H1 (cell line): ENCODE data around the gene ADAM19. TPM values are rescaled to one million over a fixed set of nuclear protein-coding genes. Genes with fewer than 3 reads are reported as not detected.

ENCODE experiments used
- CTCF ChIA-PET: fragments of 300-600 bp; sonication (Branson Sonifier 250); formaldehyde crosslinking; loops from one replicate; lab custom pipeline; 2021; ENCODE audit not compliant: partially characterized antibody; lab: Charles Lee
- POLR2A ChIA-PET: fragments of 300-600 bp; sonication (Branson Sonifier 250); formaldehyde crosslinking; loops from one replicate; lab custom pipeline; 2021; ENCODE audit warnings: inconsistent platforms; ENCODE audit not compliant: partially characterized antibody; lab: Charles Lee
- DNase-seq, 2 experiments: peaks; one replicate each; pipeline versions ENCODE4 v3.0.0 to v3.0.0-alpha.2; 2010 to 2022; ENCODE audit warnings: low spot score in 2 of 2, low read depth in 1 of 2, mixed read lengths in 1 of 2
- FAIRE-seq: peaks from 2 replicates; lab custom pipeline; 2011; peaks lifted over from hg19 to GRCh38; lab: Jason Lieb, UNC
- H2AFZ ChIP-seq: 2 replicates; pipeline ENCODE4 v1.8.1; 2012; ENCODE audit warnings: low read length, inconsistent platforms
- H2AK5ac ChIP-seq: 2 replicates; pipeline ENCODE4 v1.6.1; 2013; ENCODE audit warnings: low read depth, low read length
- H2BK120ac ChIP-seq: replicated peaks from 2 replicates; pipeline ENCODE3; 2013; ENCODE audit warnings: low read depth, low read length, inconsistent platforms
- H2BK12ac ChIP-seq: 2 replicates; pipeline ENCODE4 v1.6.1; 2013; ENCODE audit warnings: low read depth, low read length
- H2BK15ac ChIP-seq: 2 replicates; pipeline ENCODE4 v1.6.1; 2013; ENCODE audit warnings: low read length
- H2BK20ac ChIP-seq: 2 replicates; pipeline ENCODE4 v1.6.1; 2013; ENCODE audit warnings: low read length
- H2BK5ac ChIP-seq: 2 replicates; pipeline ENCODE4 v1.6.1; 2013; ENCODE audit warnings: low read depth, low read length
- H3K14ac ChIP-seq: 2 replicates; pipeline ENCODE4 v1.6.1; 2013; ENCODE audit warnings: inconsistent platforms; ENCODE audit not compliant: insufficient read length
- H3K18ac ChIP-seq: 2 replicates; pipeline ENCODE4 v1.6.1; 2013; ENCODE audit warnings: low read length; ENCODE audit errors: extremely low read depth
- H3K23ac ChIP-seq: 2 replicates; pipeline ENCODE4 v1.6.1; 2013; ENCODE audit warnings: inconsistent platforms; ENCODE audit not compliant: insufficient read length
- H3K23me2 ChIP-seq: 2 replicates; pipeline ENCODE4 v1.6.1; 2013; ENCODE audit warnings: low read depth, low read length
- H3K27ac ChIP-seq: 2 replicates; pipeline ENCODE4 v1.6.1; 2011; ENCODE audit warnings: low read depth, low read length, inconsistent platforms
- H3K27me3 ChIP-seq, 4 experiments: replicated peaks in 1 of 4; 1 replicate in 1 of 4; 2 replicates in 3 of 4; pipeline versions ENCODE4 v1.6.1 to v1.8.1; 2011 to 2013; ENCODE audit warnings: low read length in 3 of 4, mild to moderate bottlenecking in 3 of 4, inconsistent platforms in 2 of 4, mixed read lengths in 2 of 4, moderate library complexity in 1 of 4; ENCODE audit not compliant: control insufficient read depth in 3 of 4, insufficient read depth in 3 of 4; ENCODE audit errors: extremely low read depth in 1 of 4
- H3K36me3 ChIP-seq, 4 experiments: 2 replicates each; pipeline versions ENCODE4 v1.6.1 to v1.8.1; 2011 to 2013; ENCODE audit warnings: mild to moderate bottlenecking in 4 of 4, low read length in 3 of 4, moderate library complexity in 2 of 4, control low read depth in 1 of 4, inconsistent platforms in 1 of 4; ENCODE audit not compliant: insufficient read depth in 4 of 4, control insufficient read depth in 2 of 4
- H3K4ac ChIP-seq: replicated peaks from 2 replicates; pipeline ENCODE3; 2013; ENCODE audit warnings: low read length, low read depth, mixed read lengths, inconsistent platforms; ENCODE audit not compliant: insufficient read length
- H3K4me1 ChIP-seq, 4 experiments: replicated peaks in 1 of 4; 1 replicate in 1 of 4; 2 replicates in 3 of 4; pipeline versions ENCODE4 v1.6.1 to v1.8.1; 2011 to 2013; ENCODE audit warnings: low read length in 3 of 4, inconsistent platforms in 2 of 4, mixed read lengths in 1 of 4; ENCODE audit not compliant: insufficient read depth in 4 of 4, control insufficient read depth in 3 of 4
- H3K4me2 ChIP-seq, 2 experiments: 2 replicates each; pipeline versions ENCODE4 v1.6.1 to v1.8.1; 2011 to 2013; ENCODE audit warnings: low read depth in 2 of 2, low read length in 2 of 2, control low read depth in 1 of 2, inconsistent platforms in 1 of 2, mild to moderate bottlenecking in 1 of 2; ENCODE audit not compliant: insufficient read depth in 1 of 2
- H3K4me3 ChIP-seq, 4 experiments: fragments of 200-600, 300-600 bp in 1 of 4; sonication (generic), shearing (Covaris generic), sonication (Bioruptor Twin) in 1 of 4; 2 replicates each; pipeline versions ENCODE4 v1.5.1 to v1.8.1; 2011 to 2016; ENCODE audit warnings: low read length in 4 of 4, low read depth in 3 of 4, control low read depth in 2 of 4, inconsistent platforms in 2 of 4, mild to moderate bottlenecking in 2 of 4, mixed read lengths in 1 of 4, moderate library complexity in 1 of 4; ENCODE audit not compliant: insufficient read depth in 2 of 4; ENCODE audit errors: extremely low read depth in 1 of 4
- H3K56ac ChIP-seq: replicated peaks from 2 replicates; pipeline ENCODE3; 2013; ENCODE audit warnings: low read depth, mild to moderate bottlenecking, mixed read lengths, low read length, inconsistent platforms; ENCODE audit not compliant: insufficient read length
- H3K79me1 ChIP-seq: 2 replicates; pipeline ENCODE4 v1.6.1; 2013; ENCODE audit warnings: low read depth, low read length, control low read depth
- H3K79me2 ChIP-seq, 2 experiments: 2 replicates each; pipeline versions ENCODE4 v1.6.1 to v1.8.1; 2012 to 2013; ENCODE audit warnings: low read length in 2 of 2, mild to moderate bottlenecking in 2 of 2, inconsistent platforms in 1 of 2; ENCODE audit not compliant: insufficient read depth in 2 of 2, control insufficient read depth in 1 of 2
- H3K9ac ChIP-seq, 4 experiments: replicated peaks in 1 of 4; 1 replicate in 1 of 4; 2 replicates in 3 of 4; pipeline versions ENCODE4 v1.6.1 to v1.8.1; 2011 to 2013; ENCODE audit warnings: low read depth in 3 of 4, low read length in 3 of 4, control low read depth in 2 of 4, mild to moderate bottlenecking in 2 of 4, moderate library complexity in 2 of 4, inconsistent platforms in 1 of 4; ENCODE audit errors: extremely low read depth in 1 of 4
- H3K9me3 ChIP-seq, 2 experiments: 2 replicates each; pipeline versions ENCODE4 v1.6.1 to v1.8.1; 2012 to 2013; ENCODE audit warnings: mild to moderate bottlenecking in 2 of 2, moderate library complexity in 2 of 2, control low read depth in 1 of 2, inconsistent platforms in 1 of 2, low read depth in 1 of 2, low read length in 1 of 2, mixed read lengths in 1 of 2; ENCODE audit not compliant: insufficient read depth in 2 of 2
- H4K20me1 ChIP-seq, 2 experiments: replicated peaks in 1 of 2; 2 replicates each; pipeline versions ENCODE3 to v1.8.1; 2011 to 2013; ENCODE audit warnings: inconsistent platforms in 2 of 2, low read length in 2 of 2, mild to moderate bottlenecking in 1 of 2; ENCODE audit not compliant: insufficient read depth in 2 of 2, control insufficient read depth in 1 of 2
- H4K5ac ChIP-seq: 2 replicates; pipeline ENCODE4 v1.6.1; 2013; ENCODE audit warnings: low read length, low read depth, mixed read lengths, inconsistent platforms; ENCODE audit not compliant: insufficient read length
- H4K8ac ChIP-seq: 2 replicates; pipeline ENCODE4 v1.8.0; 2013; ENCODE audit warnings: mild to moderate bottlenecking, moderate library complexity, low read length, inconsistent platforms; ENCODE audit not compliant: insufficient read depth; ENCODE audit errors: extremely low read depth
- H4K91ac ChIP-seq: replicated peaks from 2 replicates; pipeline ENCODE3; 2013; ENCODE audit warnings: low read length, mixed read lengths, inconsistent platforms; ENCODE audit not compliant: insufficient read length
- BRCA1 ChIP-seq: IDR thresholded peaks from 2 replicates; pipeline ENCODE4 v1.6.1; 2012; ENCODE audit warnings: low read depth, low read length, improper control_type of control experiment
- CEBPB ChIP-seq: IDR thresholded peaks from 2 replicates; pipeline ENCODE4 v1.6.1; 2012; ENCODE audit warnings: low read depth, low read length
- HDAC2 ChIP-seq, 2 experiments: fragments of 300-600 bp in 1 of 2; sonication (generic) in 1 of 2; IDR thresholded peaks; 2 replicates each; pipeline ENCODE4 v1.6.1; 2011 to 2012; ENCODE audit warnings: low read depth in 2 of 2, low read length in 2 of 2, mild to moderate bottlenecking in 2 of 2, moderate library complexity in 2 of 2, borderline replicate concordance in 1 of 2, inconsistent platforms in 1 of 2
- KDM4A ChIP-seq: IDR thresholded peaks from one replicate; pipeline ENCODE4 v1.7.1; 2012; ENCODE audit warnings: low read depth, mild to moderate bottlenecking, moderate library complexity, low read length, inconsistent platforms; ENCODE audit not compliant: severe bottlenecking
- POU5F1 ChIP-seq: IDR thresholded peaks from 2 replicates; pipeline ENCODE4 v1.6.1; 2011; ENCODE audit warnings: low read depth, mild to moderate bottlenecking, low read length, moderate library complexity
- RAD21 ChIP-seq, 2 experiments: IDR thresholded peaks in 1 of 2; conservative IDR thresholded peaks in 1 of 2; 2 replicates each; pipeline ENCODE4 v1.6.1; 2011; ENCODE audit warnings: low read depth in 2 of 2, low read length in 2 of 2, improper control_type of control experiment in 1 of 2, inconsistent platforms in 1 of 2, mild to moderate bottlenecking in 1 of 2, moderate library complexity in 1 of 2
- RXRA ChIP-seq: IDR thresholded peaks from 2 replicates; pipeline ENCODE4 v1.6.1; 2011; ENCODE audit warnings: low read depth, mild to moderate bottlenecking, low read length, moderate library complexity; ENCODE audit not compliant: insufficient read depth
- TAF1 ChIP-seq: IDR thresholded peaks from 2 replicates; pipeline ENCODE4 v1.6.1; 2011; ENCODE audit warnings: mild to moderate bottlenecking, low read depth, low read length
- YY1 ChIP-seq: IDR thresholded peaks from 2 replicates; pipeline ENCODE4 v1.6.1; 2011; ENCODE audit warnings: low read depth, mild to moderate bottlenecking, low read length
- WGBS, 2 experiments: shearing (Covaris generic) in 1 of 2; methylation state at CpG; one replicate each; pipeline versions ENCODE4 v1.1.6 to v1.1.7; 2013 to 2015; ENCODE audit warnings: low lambda C conversion rate in 2 of 2, mixed read lengths in 2 of 2, inconsistent platforms in 1 of 2, low coverage in 1 of 2, missing lambda C conversion rate in 1 of 2; ENCODE audit not compliant: insufficient replicate concordance in 2 of 2, insufficient coverage in 1 of 2, insufficient read length in 1 of 2; ENCODE audit errors: extremely low coverage in 1 of 2, missing lambda C conversion rate in 1 of 2; 5-methylcytosine and 5-hydroxymethylcytosine counted together
- polyA plus RNA-seq, 7 experiments: library from polyadenylated mRNA; depleted of rRNA in 3 of 7; stranded (reverse) in 5 of 7; unstranded in 2 of 7; fragments of >200 nt in 5 of 7; fragments of 200-250 nt in 2 of 7; gene quantifications; 1 replicate in 5 of 7; 2 replicates in 1 of 7; 4 replicates in 1 of 7; pipeline versions ENCODE4 v1.2.1 to v1.2.3, GENCODE V29; 2011 to 2013; ENCODE audit warnings: missing spikeins in 2 of 7, mixed read lengths in 2 of 7
- total RNA-seq: library from RNA; stranded (reverse); fragmentation: NEBNext Ultra II Directional; extraction: Animal tissue kit (Norgen Biotek cat#: 25700); gene quantifications from 2 replicates; pipeline ENCODE4 v1.2.1, GENCODE V29; 2021
- TF ChIP-seq, protein P1 (sequence below), 3 experiments: IDR thresholded peaks; 1 replicate in 2 of 3; 2 replicates in 1 of 3; pipeline versions ENCODE4 v1.5.1 to v1.6.1; 2011; ENCODE audit warnings: low read length in 3 of 3, mild to moderate bottlenecking in 3 of 3, inconsistent platforms in 2 of 3, low read depth in 1 of 3, moderate library complexity in 1 of 3; ENCODE audit not compliant: insufficient read depth in 1 of 3; ENCODE audit errors: control extremely low read depth in 1 of 3

Gene ADAM19
- total and polyA plus RNA-seq, 2 of the 8 experiments (the other 6 are each of a cell fraction or from before 2014, with no cell fraction given): 6.5 to 22.7 TPM

DNA sequence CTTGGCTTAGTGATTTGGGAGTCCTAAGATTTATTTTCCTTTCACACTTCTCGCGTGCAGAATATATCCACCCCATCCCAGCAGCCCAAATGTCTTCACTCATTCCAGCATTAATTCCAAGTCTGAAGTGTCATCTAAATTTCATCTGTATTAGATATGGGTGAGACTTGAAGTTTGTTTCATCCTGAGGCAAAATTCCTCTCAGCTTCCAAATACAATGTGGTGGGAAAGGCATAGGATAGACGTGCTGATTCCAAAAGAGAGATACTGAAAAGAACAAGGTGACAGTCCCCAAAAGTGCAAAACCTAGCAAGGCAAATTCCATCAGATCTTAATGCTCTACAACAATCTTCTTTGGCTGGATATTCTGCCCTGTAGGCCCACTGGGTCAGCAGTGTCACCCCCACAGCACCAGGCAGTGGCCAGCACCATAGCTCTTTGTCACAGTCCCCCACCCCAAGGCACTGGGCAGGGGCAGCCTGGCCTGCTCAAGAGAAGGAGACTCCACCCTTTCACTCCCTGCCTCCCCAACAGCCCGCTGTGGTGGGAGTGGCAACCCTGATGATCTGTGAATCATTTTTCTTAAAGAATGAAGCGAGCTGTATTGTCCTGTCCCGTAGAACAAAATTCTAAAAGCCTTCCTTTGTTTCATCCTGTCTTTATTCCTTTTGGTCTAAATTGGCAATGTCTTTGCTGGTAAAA lies 2.7 kb upstream of the ADAM19 start:
- no peak overlapping the region for H3K4me3 ChIP-seq
- POLR2A ChIA-PET: no interaction called here
- H3K18ac ChIP-seq: no peak overlapping the region
- no peaks in the 10 kb centered on the region for H3K79me1 ChIP-seq
- H2BK15ac ChIP-seq: no peak overlapping the region
- no peaks in the 10 kb centered on the region; a peak in 1 of 4 replicates for H3K79me2 ChIP-seq
- H3K14ac ChIP-seq: no peak overlapping the region
- H2BK120ac ChIP-seq: no peak overlapping the region
- no peak for DNase-seq
- no peak overlapping the region for H3K4me2 ChIP-seq
- peaks cover 6% of the 10 kb centered on the region; the same call in 1 of the 2 replicates for H3K23me2 ChIP-seq
- no peak overlapping the region for H2AK5ac ChIP-seq
- peaks cover 0 to 12% (median 7%) of the 10 kb centered on the region in 4 experiments; a peak in 5 of 7 replicates for H3K27me3 ChIP-seq
- H4K20me1 ChIP-seq: no peaks in the 10 kb centered on the region
- H2BK12ac ChIP-seq: no peak overlapping the region
- H3K9me3 ChIP-seq: no peaks in the 10 kb centered on the region
- peaks cover 2 to 4% (median 3%) of the 10 kb centered on the region in 4 experiments; a peak in 4 of 7 replicates for H3K4me1 ChIP-seq
- H4K8ac ChIP-seq: no peak overlapping the region
- H2BK20ac ChIP-seq: no peak overlapping the region
- no peak overlapping the region for H2BK5ac ChIP-seq
- CTCF ChIA-PET: interaction anchor here (1.2 to 1.3 kb wide), 2 partner anchors 37 to 92 kb away, joined by 3 read pairs; no protein-coding TSS in a partner anchor
- H2AFZ ChIP-seq: no peak overlapping the region
- H3K56ac ChIP-seq: no peak overlapping the region
- no peak overlapping the region for H3K4ac ChIP-seq
- H3K27ac ChIP-seq: no peak overlapping the region
- no peak overlapping the region for H4K5ac ChIP-seq
- FAIRE-seq: no peak
- H3K23ac ChIP-seq: no peak overlapping the region
- H4K91ac ChIP-seq: no peak overlapping the region
- H3K9ac ChIP-seq: no peak overlapping the region
- WGBS, 2 experiments: 87% methylated on average over 6 of the region's 6 CpGs; no CpG with 5 or more reads in 1 of the 2 experiments
- H3K36me3 ChIP-seq: no peaks in the 10 kb centered on the region
- TF ChIP-seq CEBPB: no peak
- TF ChIP-seq POU5F1: no peak
- no peak for TF ChIP-seq YY1
- TF ChIP-seq, protein P1, sequence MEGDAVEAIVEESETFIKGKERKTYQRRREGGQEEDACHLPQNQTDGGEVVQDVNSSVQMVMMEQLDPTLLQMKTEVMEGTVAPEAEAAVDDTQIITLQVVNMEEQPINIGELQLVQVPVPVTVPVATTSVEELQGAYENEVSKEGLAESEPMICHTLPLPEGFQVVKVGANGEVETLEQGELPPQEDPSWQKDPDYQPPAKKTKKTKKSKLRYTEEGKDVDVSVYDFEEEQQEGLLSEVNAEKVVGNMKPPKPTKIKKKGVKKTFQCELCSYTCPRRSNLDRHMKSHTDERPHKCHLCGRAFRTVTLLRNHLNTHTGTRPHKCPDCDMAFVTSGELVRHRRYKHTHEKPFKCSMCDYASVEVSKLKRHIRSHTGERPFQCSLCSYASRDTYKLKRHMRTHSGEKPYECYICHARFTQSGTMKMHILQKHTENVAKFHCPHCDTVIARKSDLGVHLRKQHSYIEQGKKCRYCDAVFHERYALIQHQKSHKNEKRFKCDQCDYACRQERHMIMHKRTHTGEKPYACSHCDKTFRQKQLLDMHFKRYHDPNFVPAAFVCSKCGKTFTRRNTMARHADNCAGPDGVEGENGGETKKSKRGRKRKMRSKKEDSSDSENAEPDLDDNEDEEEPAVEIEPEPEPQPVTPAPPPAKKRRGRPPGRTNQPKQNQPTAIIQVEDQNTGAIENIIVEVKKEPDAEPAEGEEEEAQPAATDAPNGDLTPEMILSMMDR (IDR thresholded peaks at IDR 0.05; ENCODE audit: control extremely low read depth in 1 of 3, insufficient read depth in 1 of 3, low read depth in 1 of 3, low read length in 3 of 3): no peak
- TF ChIP-seq RAD21 (IDR thresholded peaks at IDR 0.05 in 1 of 2, conservative IDR thresholded peaks at IDR 0.05 in 1 of 2; ENCODE audit: low read depth in 2 of 2, low read length in 2 of 2): no peak
- TF ChIP-seq KDM4A: no peak
- no peak for TF ChIP-seq HDAC2 (IDR thresholded peaks at IDR 0.05; ENCODE audit: borderline replicate concordance in 1 of 2, low read depth in 2 of 2, low read length in 2 of 2)
- TF ChIP-seq RXRA: no peak
- no peak for TF ChIP-seq BRCA1
- no peak for TF ChIP-seq TAF1
